Trophoblast cell (in vitro differentiated cells and primary cell): Measurements from ENCODE around the gene OR56A3.

Experiments used
- DNase-seq, 2 donors: peaks; one replicate each; pipeline ENCODE4 v3.0.0-alpha.2; 2016
- H2AFZ ChIP-seq: 2 replicates; pipeline ENCODE4 v1.6.1; 2013; ENCODE audit warnings: low read length, moderate library complexity, mild to moderate bottlenecking; ENCODE audit not compliant: insufficient read depth, poor library complexity
- H2AK5ac ChIP-seq: 2 replicates; pipeline ENCODE4 v1.6.1; 2013; ENCODE audit warnings: mild to moderate bottlenecking, low read length
- H2BK120ac ChIP-seq: 2 replicates; pipeline ENCODE4 v1.6.1; 2013; ENCODE audit warnings: low read length, mild to moderate bottlenecking, moderate library complexity; ENCODE audit not compliant: insufficient read depth, poor library complexity
- H2BK12ac ChIP-seq: 2 replicates; pipeline ENCODE4 v1.6.1; 2013; ENCODE audit warnings: mild to moderate bottlenecking, low read length, moderate library complexity
- H2BK5ac ChIP-seq: 2 replicates; pipeline ENCODE4 v1.6.1; 2013; ENCODE audit warnings: low read length, low read depth, moderate library complexity, mild to moderate bottlenecking; ENCODE audit not compliant: poor library complexity
- H3K14ac ChIP-seq: 2 replicates; pipeline ENCODE4 v1.6.1; 2013; ENCODE audit warnings: mild to moderate bottlenecking, low read length
- H3K18ac ChIP-seq: 2 replicates; pipeline ENCODE4 v1.6.1; 2013; ENCODE audit warnings: mild to moderate bottlenecking, low read length
- H3K23ac ChIP-seq: 2 replicates; pipeline ENCODE4 v1.6.1; 2013; ENCODE audit warnings: low read length
- H3K27ac ChIP-seq: 2 replicates; pipeline ENCODE4 v1.5.1; 2013; ENCODE audit warnings: low read depth, mild to moderate bottlenecking, inconsistent platforms, low read length, moderate library complexity
- H3K27me3 ChIP-seq: 2 replicates; pipeline ENCODE4 v1.6.1; 2013; ENCODE audit warnings: inconsistent platforms, mild to moderate bottlenecking, low read length, moderate library complexity; ENCODE audit not compliant: insufficient read depth
- H3K36me3 ChIP-seq, 2 experiments: 1 replicate in 1 of 2; 2 replicates in 1 of 2; pipeline ENCODE4 v1.6.1; 2013; ENCODE audit warnings: low read length in 2 of 2, mild to moderate bottlenecking in 2 of 2, moderate library complexity in 1 of 2; ENCODE audit not compliant: insufficient read depth in 2 of 2, control insufficient read depth in 1 of 2
- H3K4ac ChIP-seq: 2 replicates; pipeline ENCODE4 v1.6.1; 2013; ENCODE audit warnings: low read depth, mild to moderate bottlenecking, low read length, moderate library complexity
- H3K4me1 ChIP-seq, 2 experiments: 1 replicate in 1 of 2; 2 replicates in 1 of 2; pipeline ENCODE4 v1.6.1; 2013; ENCODE audit warnings: low read length in 2 of 2, mild to moderate bottlenecking in 2 of 2, moderate library complexity in 1 of 2; ENCODE audit not compliant: insufficient read depth in 2 of 2, control insufficient read depth in 1 of 2
- H3K4me2 ChIP-seq: 2 replicates; pipeline ENCODE4 v1.6.1; 2013; ENCODE audit warnings: inconsistent platforms, mild to moderate bottlenecking, low read length, moderate library complexity
- H3K4me3 ChIP-seq: 2 replicates; pipeline ENCODE4 v1.5.1; 2013; ENCODE audit warnings: mild to moderate bottlenecking, low read depth, low read length, inconsistent platforms
- H3K79me1 ChIP-seq: one replicate; pipeline ENCODE4 v1.6.1; 2013; ENCODE audit warnings: low read length
- H3K79me2 ChIP-seq: 2 replicates; pipeline ENCODE4 v1.6.1; 2013; ENCODE audit warnings: low read length, mild to moderate bottlenecking; ENCODE audit not compliant: control insufficient read depth, insufficient read depth, poor library complexity
- H3K9ac ChIP-seq: 2 replicates; pipeline ENCODE4 v1.6.1; 2013; ENCODE audit warnings: mild to moderate bottlenecking, low read length
- H3K9me3 ChIP-seq: 2 replicates; pipeline ENCODE4 v1.6.1; 2013; ENCODE audit warnings: low read depth, mild to moderate bottlenecking, control low read depth, inconsistent platforms, low read length; ENCODE audit not compliant: insufficient read depth
- H4K12ac ChIP-seq: 2 replicates; pipeline ENCODE4 v1.6.1; 2013; ENCODE audit warnings: low read depth, mild to moderate bottlenecking, low read length, moderate library complexity
- H4K8ac ChIP-seq: 2 replicates; pipeline ENCODE4 v1.6.1; 2013; ENCODE audit warnings: low read depth, mild to moderate bottlenecking, low read length, moderate library complexity
- H4K91ac ChIP-seq: one replicate; pipeline ENCODE4 v1.6.1; 2013; ENCODE audit warnings: low read depth, mild to moderate bottlenecking, low read length, moderate library complexity
- WGBS: extraction: QIAGEN DNeasy Blood & Tissue Kit; methylation state at CpG from one replicate; pipeline ENCODE4 v1.1.7; 2013; ENCODE audit warnings: missing lambda C conversion rate; ENCODE audit not compliant: insufficient read length, insufficient coverage; ENCODE audit errors: extremely low coverage; 5-methylcytosine and 5-hydroxymethylcytosine counted together

OR56A3 gene

GRCh38 chr11:5967708-5968107, 25.7 kb downstream of the OR56A3 start:
- no peaks in the 10 kb centered on the region for H3K79me2 ChIP-seq
- no peak overlapping the region for H3K4ac ChIP-seq
- no peak overlapping the region for H2BK120ac ChIP-seq
- no peak overlapping the region for H3K18ac ChIP-seq
- no peak overlapping the region for H2BK12ac ChIP-seq
- no peak overlapping the region for H2AFZ ChIP-seq
- no peaks in the 10 kb centered on the region for H3K79me1 ChIP-seq
- H3K27me3 ChIP-seq = no peaks in the 10 kb centered on the region
- no peak overlapping the region for H4K8ac ChIP-seq
- no peak overlapping the region for H3K4me2 ChIP-seq
- H3K9ac ChIP-seq = no peak overlapping the region
- no peak overlapping the region for H3K14ac ChIP-seq
- H3K9me3 ChIP-seq = peaks cover 3% of the 10 kb centered on the region
- H2AK5ac ChIP-seq = no peak overlapping the region
- WGBS = no CpG with 5 or more reads among the region's 3 CpGs
- H3K23ac ChIP-seq = no peak overlapping the region
- H3K4me3 ChIP-seq = no peak overlapping the region
- no peak for DNase-seq
- no peak overlapping the region for H4K12ac ChIP-seq
- no peaks in the 10 kb centered on the region for H3K4me1 ChIP-seq
- H3K27ac ChIP-seq = no peak overlapping the region
- H3K36me3 ChIP-seq = no peaks in the 10 kb centered on the region
- H2BK5ac ChIP-seq = no peak overlapping the region
- H4K91ac ChIP-seq = no peak overlapping the region

GRCh38 chr11:5968394-5968793, 26.3 kb downstream of the OR56A3 start, which contains the start of gene OR56A5:
TSS of gene OR56A5 (minus strand) at chr11:5968494. CDS start at chr11:5968494, 0 bp downstream.
- H3K4me1 ChIP-seq = no peaks in the 10 kb centered on the region
- no peak within 1 kb of the TSS for H3K4me2 ChIP-seq
- no peak within 1 kb of the TSS for H4K8ac ChIP-seq
- H3K9me3 ChIP-seq = peaks cover 3% of the 10 kb centered on the region
- H2BK120ac ChIP-seq = no peak within 1 kb of the TSS
- H3K18ac ChIP-seq = no peak within 1 kb of the TSS
- no peak within 1 kb of the TSS for H2BK12ac ChIP-seq
- no peaks in the 10 kb centered on the region for H3K36me3 ChIP-seq
- no peak within 1 kb of the TSS for H3K4me3 ChIP-seq
- no peaks in the 10 kb centered on the region for H3K79me1 ChIP-seq
- H3K4ac ChIP-seq = no peak within 1 kb of the TSS
- no peak within 1 kb of the TSS for H2AK5ac ChIP-seq
- no peak within 1 kb of the TSS for H3K14ac ChIP-seq
- H4K12ac ChIP-seq = no peak within 1 kb of the TSS
- H3K27ac ChIP-seq = no peak within 1 kb of the TSS
- no peak within 1 kb of the TSS for H2BK5ac ChIP-seq
- H3K23ac ChIP-seq = no peak within 1 kb of the TSS
- H4K91ac ChIP-seq = no peak within 1 kb of the TSS
- no peak within 1 kb of the TSS for H2AFZ ChIP-seq
- no peak within 1 kb of the TSS for H3K9ac ChIP-seq
- H3K79me2 ChIP-seq = no peaks in the 10 kb centered on the region
- no peaks in the 10 kb centered on the region for H3K27me3 ChIP-seq
- no peak for DNase-seq

- Histone ChIP-seq H2AFZ (no peak overlapping the region), H3K27ac (no peak overlapping the region), H4K8ac (no peak overlapping the region), H2BK5ac (no peak overlapping the region), H3K9ac (no peak overlapping the region), H3K4me1 (no peaks in the 10 kb centered on the region), H3K14ac (no peak overlapping the region), H2AK5ac (no peak overlapping the region), H3K79me1 (no peaks in the 10 kb centered on the region), H3K27me3 (no peaks in the 10 kb centered on the region), H3K4me3 (no peak overlapping the region), H3K9me3 (no peaks in the 10 kb centered on the region), H3K18ac (no peak overlapping the region), H3K4me2 (no peak overlapping the region), H3K36me3 (no peaks in the 10 kb centered on the region), H3K23ac (no peak overlapping the region), H3K79me2 (no peaks in the 10 kb centered on the region), H2BK120ac (no peak overlapping the region), H4K12ac (no peak overlapping the region), H2BK12ac (no peak overlapping the region), H3K4ac (no peak overlapping the region), H4K91ac (no peak overlapping the region)
- no peak for DNase-seq
- no CpG with 5 or more reads among the region's 1 CpG for WGBS
Observed at GRCh38 chr11:5973530-5973929, 31.5 kb downstream of the OR56A3 start.

GRCh38 chr11:5983443-5983842, 41.4 kb downstream of the OR56A3 start:
- no peak overlapping the region for H3K14ac ChIP-seq
- H3K23ac ChIP-seq = no peak overlapping the region
- DNase-seq = no peak
- no peak overlapping the region for H2BK120ac ChIP-seq
- no peak overlapping the region for H3K4me3 ChIP-seq
- H4K8ac ChIP-seq = no peak overlapping the region
- no peaks in the 10 kb centered on the region for H3K36me3 ChIP-seq
- H4K91ac ChIP-seq = no peak overlapping the region
- no CpG with 5 or more reads among the region's 1 CpG for WGBS
- H4K12ac ChIP-seq = no peak overlapping the region
- no peak overlapping the region for H3K27ac ChIP-seq
- no peaks in the 10 kb centered on the region for H3K79me1 ChIP-seq
- H3K4ac ChIP-seq = no peak overlapping the region
- no peak overlapping the region for H2AK5ac ChIP-seq
- no peaks in the 10 kb centered on the region for H3K4me1 ChIP-seq
- H2AFZ ChIP-seq = no peak overlapping the region
- H3K9me3 ChIP-seq = peaks cover 7% of the 10 kb centered on the region
- H2BK5ac ChIP-seq = no peak overlapping the region
- no peak overlapping the region for H3K4me2 ChIP-seq
- no peak overlapping the region for H2BK12ac ChIP-seq
- H3K18ac ChIP-seq = no peak overlapping the region
- no peak overlapping the region for H3K9ac ChIP-seq
- no peaks in the 10 kb centered on the region for H3K79me2 ChIP-seq
- H3K27me3 ChIP-seq = no peaks in the 10 kb centered on the region
